GM19193 (cell line): ENCODE data around the gene TCEAL6.
"Not testable (repeated sequence)": the region's sequence is repeated elsewhere in the genome, so short reads cannot be mapped to it uniquely, and the experiment has no call there.

ENCODE experiments used
- POLR2A ChIP-seq: IDR thresholded peaks from 4 replicates; pipeline ENCODE4 v1.6.1; 2011; ENCODE audit not compliant: insufficient read depth, insufficient read length; ENCODE audit errors: extremely low read depth

TCEAL6 gene

GRCh38 chrX:102142274-102142673, at the start of gene TCEAL6:
TSS of gene TCEAL6 (minus strand) at chrX:102142481.
- TF ChIP-seq POLR2A, result not testable (repeated sequence)

GRCh38 chrX:102185967-102186720, 43.9 kb upstream of the TCEAL6 start:
- no peak for TF ChIP-seq POLR2A

GRCh38 chrX:102155806-102156179, 13.5 kb upstream of the TCEAL6 start, which contains the start of gene BEX5:
TSS of gene BEX5 (minus strand) at chrX:102155977. CDS start at chrX:102154265, 1,712 bp downstream.
- TF ChIP-seq POLR2A, result no peak

- TF ChIP-seq POLR2A, result no peak
Measured at GRCh38 chrX:102154900-102155805, 12.9 kb upstream of the TCEAL6 start.

- no peak for TF ChIP-seq POLR2A
Measured at GRCh38 chrX:102154218-102154860, 12.1 kb upstream of the TCEAL6 start.

- TF ChIP-seq POLR2A, result no peak
Measured at GRCh38 chrX:102138064-102138463, 4.2 kb downstream of the TCEAL6 start.

- no peak for TF ChIP-seq POLR2A
Measured at GRCh38 chrX:102129473-102129872, 12.8 kb downstream of the TCEAL6 start.

GRCh38 chrX:102126863-102127262, 15.4 kb downstream of the TCEAL6 start:
- no peak for TF ChIP-seq POLR2A

- TF ChIP-seq POLR2A, result not testable (repeated sequence)
Measured at GRCh38 chrX:102125436-102125835, 16.8 kb downstream of the TCEAL6 start, which contains the start of gene TCEAL2. TSS of gene TCEAL2 (plus strand) at chrX:102125679. CDS start at chrX:102126831, 1,152 bp downstream.

- TF ChIP-seq POLR2A, result no peak
Measured at GRCh38 chrX:102115748-102116147, 26.5 kb downstream of the TCEAL6 start.

GRCh38 chrX:102113367-102113766, 28.9 kb downstream of the TCEAL6 start:
- TF ChIP-seq POLR2A, result no peak
